Keratinocyte (primary cell): ENCODE measurements around the gene TRIP13. TPM values are rescaled to one million over a fixed set of nuclear protein-coding genes. Genes with fewer than 3 reads are reported as not detected.

ENCODE experiments used
- DNase-seq: peaks from one replicate; pipeline ENCODE4 v3.0.0-alpha.2; 2011; ENCODE audit warnings: low read depth, missing footprints, low spot score
- FAIRE-seq: peaks from 2 replicates; lab custom pipeline; 2011; peaks lifted over from hg19 to GRCh38; lab: Jason Lieb, UNC
- H2AFZ ChIP-seq: 2 replicates; pipeline ENCODE4 v1.6.0; 2012; ENCODE audit warnings: low read length, control low read depth, inconsistent platforms; ENCODE audit not compliant: control insufficient read depth
- H3K27ac ChIP-seq: 2 replicates; pipeline ENCODE4 v1.5.1; 2011; ENCODE audit warnings: low read length; ENCODE audit not compliant: control insufficient read depth, insufficient read depth
- H3K27me3 ChIP-seq: 3 replicates; pipeline ENCODE4 v1.6.0; 2011; ENCODE audit warnings: low read length; ENCODE audit not compliant: control insufficient read depth, insufficient read depth; ENCODE audit errors: extremely low read depth
- H3K36me3 ChIP-seq, 2 experiments: 2 replicates in 1 of 2; 3 replicates in 1 of 2; pipeline ENCODE4 v1.5.1; 2011; ENCODE audit warnings: low read length in 2 of 2, mild to moderate bottlenecking in 1 of 2; ENCODE audit not compliant: control insufficient read depth in 2 of 2, insufficient read depth in 2 of 2; ENCODE audit errors: extremely low read depth in 1 of 2
- H3K4me1 ChIP-seq: 3 replicates; pipeline ENCODE4 v1.5.1; 2011; ENCODE audit warnings: low read length; ENCODE audit not compliant: control insufficient read depth, insufficient read depth; ENCODE audit errors: extremely low read depth
- H3K4me2 ChIP-seq: 3 replicates; pipeline ENCODE4 v1.6.0; 2011; ENCODE audit warnings: low read depth, low read length; ENCODE audit not compliant: control insufficient read depth, insufficient read depth; ENCODE audit errors: extremely low read depth
- H3K4me3 ChIP-seq, 3 experiments: fragments of 200-600 bp in 1 of 3; sonication (generic) in 1 of 3; 2 replicates in 2 of 3; 3 replicates in 1 of 3; pipeline ENCODE4 v1.5.1; 2011 to 2016; ENCODE audit warnings: low read length in 3 of 3, mild to moderate bottlenecking in 3 of 3, control low read depth in 2 of 3, inconsistent platforms in 1 of 3, low read depth in 1 of 3, mixed read lengths in 1 of 3, mixed run types in 1 of 3, moderate library complexity in 1 of 3; ENCODE audit not compliant: control insufficient read depth in 2 of 3, insufficient read depth in 2 of 3; ENCODE audit errors: extremely low read depth in 1 of 3
- H3K79me2 ChIP-seq: 2 replicates; pipeline ENCODE4 v1.6.0; 2012; ENCODE audit warnings: low read length; ENCODE audit not compliant: control insufficient read depth, insufficient read depth
- H3K9ac ChIP-seq: 3 replicates; pipeline ENCODE4 v1.6.0; 2011; ENCODE audit warnings: low read length; ENCODE audit not compliant: control insufficient read depth, insufficient read depth; ENCODE audit errors: extremely low read depth
- H3K9me1 ChIP-seq: 3 replicates; pipeline ENCODE4 v1.6.0; 2011; ENCODE audit warnings: low read length; ENCODE audit not compliant: control insufficient read depth, insufficient read depth; ENCODE audit errors: extremely low read depth
- H3K9me3 ChIP-seq: 2 replicates; pipeline ENCODE4 v1.5.1; 2012; ENCODE audit warnings: low read depth, low read length; ENCODE audit not compliant: control insufficient read depth
- H4K20me1 ChIP-seq: 3 replicates; pipeline ENCODE4 v1.6.0; 2011; ENCODE audit warnings: low read length; ENCODE audit not compliant: control insufficient read depth, insufficient read depth; ENCODE audit errors: extremely low read depth
- EZH2 ChIP-seq: IDR thresholded peaks from one replicate; pipeline ENCODE4 v1.6.1; 2012; ENCODE audit warnings: inconsistent platforms, mild to moderate bottlenecking, low read length, moderate library complexity
- dilution Hi-C: fragments of 300-500 bp; cut with MboI; formaldehyde crosslinking; loops from one replicate; pipeline ENCODE4 v1.7.0; 2020; ENCODE audit warnings: low sequenced_read_pairs; ENCODE audit not compliant: extremely low pct_ligation_motif_present
- polyA plus RNA-seq, 5 experiments: library from polyadenylated mRNA; depleted of rRNA in 3 of 5; stranded (reverse) in 3 of 5; stranded (forward) in 1 of 5; unstranded in 1 of 5; fragments of >200 nt; gene quantifications; 1 replicate in 1 of 5; 2 replicates in 3 of 5; 3 replicates in 1 of 5; pipeline versions ENCODE4 v1.2.1 to v1.2.3, GENCODE V29; 2011 to 2012; ENCODE audit warnings: missing spikeins in 2 of 5, low read depth in 1 of 5, low replicate concordance in 1 of 5
- TF ChIP-seq, protein P1 (sequence below), 3 experiments: IDR thresholded peaks in 1 of 3; conservative IDR thresholded peaks in 1 of 3; optimal IDR thresholded peaks in 1 of 3; 2 replicates in 2 of 3; 3 replicates in 1 of 3; pipeline versions ENCODE3 to v1.5.1; 2011; ENCODE audit warnings: low read length in 3 of 3, mild to moderate bottlenecking in 3 of 3, moderate library complexity in 2 of 3, control low read depth in 1 of 3, inconsistent platforms in 1 of 3; ENCODE audit not compliant: insufficient read depth in 2 of 3; ENCODE audit errors: extremely low read depth in 1 of 3

The TRIP13 gene
- polyA plus RNA-seq, 1 donor (not counting 4 experiments of a cell fraction or from before 2014, with no cell fraction given): 37.8 TPM

GRCh38 chr5:870956-871355 lies 21.7 kb upstream of the TRIP13 start:
- no peak overlapping the region for H3K4me3 ChIP-seq
- no peaks in the 10 kb centered on the region for H3K27me3 ChIP-seq
- H3K4me1 ChIP-seq: no peaks in the 10 kb centered on the region
- H3K27ac ChIP-seq: no peak overlapping the region
- H4K20me1 ChIP-seq: peaks cover 3% of the 10 kb centered on the region
- H3K9me3 ChIP-seq: no peaks in the 10 kb centered on the region
- H2AFZ ChIP-seq: no peak overlapping the region
- DNase-seq (no peak), FAIRE-seq (no peak)
- no peak overlapping the region for H3K4me2 ChIP-seq
- no peaks in the 10 kb centered on the region for H3K79me2 ChIP-seq
- dilution Hi-C loops: no loop called here
- no peak overlapping the region for H3K9ac ChIP-seq
- H3K9me1 ChIP-seq: no peaks in the 10 kb centered on the region
- no peak for TF ChIP-seq EZH2
- TF ChIP-seq, protein P1, sequence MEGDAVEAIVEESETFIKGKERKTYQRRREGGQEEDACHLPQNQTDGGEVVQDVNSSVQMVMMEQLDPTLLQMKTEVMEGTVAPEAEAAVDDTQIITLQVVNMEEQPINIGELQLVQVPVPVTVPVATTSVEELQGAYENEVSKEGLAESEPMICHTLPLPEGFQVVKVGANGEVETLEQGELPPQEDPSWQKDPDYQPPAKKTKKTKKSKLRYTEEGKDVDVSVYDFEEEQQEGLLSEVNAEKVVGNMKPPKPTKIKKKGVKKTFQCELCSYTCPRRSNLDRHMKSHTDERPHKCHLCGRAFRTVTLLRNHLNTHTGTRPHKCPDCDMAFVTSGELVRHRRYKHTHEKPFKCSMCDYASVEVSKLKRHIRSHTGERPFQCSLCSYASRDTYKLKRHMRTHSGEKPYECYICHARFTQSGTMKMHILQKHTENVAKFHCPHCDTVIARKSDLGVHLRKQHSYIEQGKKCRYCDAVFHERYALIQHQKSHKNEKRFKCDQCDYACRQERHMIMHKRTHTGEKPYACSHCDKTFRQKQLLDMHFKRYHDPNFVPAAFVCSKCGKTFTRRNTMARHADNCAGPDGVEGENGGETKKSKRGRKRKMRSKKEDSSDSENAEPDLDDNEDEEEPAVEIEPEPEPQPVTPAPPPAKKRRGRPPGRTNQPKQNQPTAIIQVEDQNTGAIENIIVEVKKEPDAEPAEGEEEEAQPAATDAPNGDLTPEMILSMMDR (optimal IDR thresholded peaks at IDR 0.05 in 1 of 3, IDR thresholded peaks at IDR 0.05 in 1 of 3, conservative IDR thresholded peaks at IDR 0.05 in 1 of 3; ENCODE audit: extremely low read depth in 1 of 3, insufficient read depth in 2 of 3, low read length in 3 of 3): no peak
- H3K36me3 ChIP-seq: peaks cover 36 to 37% of the 10 kb centered on the region in 2 experiments

GRCh38 chr5:871596-872298 lies 20.9 kb upstream of the TRIP13 start:
- no peak for FAIRE-seq
- no peaks in the 10 kb centered on the region for H3K9me1 ChIP-seq
- H3K9me3 ChIP-seq: no peaks in the 10 kb centered on the region
- H3K27ac ChIP-seq: no peak overlapping the region
- no peaks in the 10 kb centered on the region for H3K27me3 ChIP-seq
- H3K4me2 ChIP-seq: no peak overlapping the region
- no peak for DNase-seq
- peaks cover 40% of the 10 kb centered on the region in 2 experiments for H3K36me3 ChIP-seq
- H2AFZ ChIP-seq: no peak overlapping the region
- TF ChIP-seq EZH2: no peak
- TF ChIP-seq, protein P1 (optimal IDR thresholded peaks at IDR 0.05 in 1 of 3, IDR thresholded peaks at IDR 0.05 in 1 of 3, conservative IDR thresholded peaks at IDR 0.05 in 1 of 3; ENCODE audit: extremely low read depth in 1 of 3, insufficient read depth in 2 of 3, low read length in 3 of 3): no peak
- peaks cover 3% of the 10 kb centered on the region for H4K20me1 ChIP-seq
- H3K4me3 ChIP-seq: no peak overlapping the region
- H3K9ac ChIP-seq: no peak overlapping the region
- no peaks in the 10 kb centered on the region for H3K79me2 ChIP-seq
- dilution Hi-C loops: no loop called here
- H3K4me1 ChIP-seq: no peaks in the 10 kb centered on the region
